Measurements from ENCODE around the gene OPN4. TPM values are rescaled to one million over a fixed set of nuclear protein-coding genes. Genes with fewer than 3 reads are reported as not detected.
A peak's percentile ranks its signal among the peaks of the same experiment; 100 is the strongest.

Gene OPN4
- total RNA-seq, 4 donors from 2014 or later: 1.5 TPM; not detected in 3

- DNase-seq: no peak
- Histone ChIP-seq H3K4me1 (peaks cover 0 to 15% (median 4%) of the 10 kb centered on the region in 4 donors), H3K9me3 (no peaks in the 10 kb centered on the region), H3K36me3 (no peaks in the 10 kb centered on the region), H3K27me3 (no peaks in the 10 kb centered on the region), H3K27ac (no peak overlapping the region), H3K4me3 (no peak overlapping the region)
- TF ChIP-seq CTCF (IDR thresholded peaks at IDR 0.05): no peak
- TF ChIP-seq POLR2AphosphoS5 (IDR thresholded peaks at IDR 0.05): no peak
- no peak for TF ChIP-seq POLR2A (IDR thresholded peaks at IDR 0.05)
- no peak for TF ChIP-seq EP300 (IDR thresholded peaks at IDR 0.05; ENCODE audit: low read depth)
- in situ Hi-C loops (cut with MboI; ENCODE audit: low pct_ligation_motif_present in 1 of 4, low pct_unique_long_range_greater_than_20kb in 1 of 4, low sequenced_read_pairs in 3 of 4) (loop anchor here in 1 of 4 donors (10.0 kb wide), 1 partner anchor 202 kb away; no protein-coding TSS in a partner anchor), intact Hi-C loops (cut with DNase I; ENCODE audit: low total_unique reads) (loop anchor here (5.0 kb wide), 1 partner anchor 210 kb away; no protein-coding TSS in a partner anchor)
- WGBS, 2 donors (ENCODE audit: low coverage in 1 of 2): 90% methylated on average over 5 of the region's 7 CpGs; no CpG with 5 or more reads in 1 of the 2 donors
Observed at GRCh38 chr10:86692664-86693063, 38.3 kb downstream of the OPN4 start.

- WGBS, 2 donors (ENCODE audit: low coverage in 1 of 2): 60 to 100% methylated on average over 1 to 2 of the region's 2 CpGs
- H3K27ac ChIP-seq: no peak overlapping the region
Observed at GRCh38 chr10:86693275-86693674, 38.9 kb downstream of the OPN4 start.

GRCh38 chr10:86693721-86694369 is 39.5 kb downstream of the OPN4 start:
- peak; percentile 51 for DNase-seq
- 24 to 27% methylated on average over 8 to 10 of the region's 10 CpGs for WGBS, 2 donors (ENCODE audit: low coverage in 1 of 2)
- peaks cover 0 to 3% (median 0%) of the 10 kb centered on the region in 4 donors for H3K4me1 ChIP-seq
- H3K36me3 ChIP-seq: no peaks in the 10 kb centered on the region
- H3K9me3 ChIP-seq: no peaks in the 10 kb centered on the region
- no peaks in the 10 kb centered on the region for H3K27me3 ChIP-seq
- intact Hi-C loops (cut with DNase I; ENCODE audit: low total_unique reads): loop anchor here (5.0 kb wide), 1 partner anchor 208 kb away; no protein-coding TSS in a partner anchor
- TF ChIP-seq CTCF (IDR thresholded peaks at IDR 0.05) (peak in 4 of 5 experiments; percentile 59 to 69 (median 62)), POLR2AphosphoS5 (IDR thresholded peaks at IDR 0.05) (no peak), EP300 (IDR thresholded peaks at IDR 0.05; ENCODE audit: low read depth) (no peak), POLR2A (IDR thresholded peaks at IDR 0.05) (no peak)
- no peak overlapping the region for H3K4me3 ChIP-seq
- in situ Hi-C loops (cut with MboI; ENCODE audit: low pct_ligation_motif_present in 1 of 4, low pct_unique_long_range_greater_than_20kb in 1 of 4, low sequenced_read_pairs in 3 of 4): loop anchor here in 1 of 4 donors (10.0 kb wide), 1 partner anchor 201 kb away; no protein-coding TSS in a partner anchor
- no peak overlapping the region for H3K27ac ChIP-seq

More at GRCh38 chr10:86693275-86693674, 38.9 kb downstream of the OPN4 start:
- no peaks in the 10 kb centered on the region for H3K27me3 ChIP-seq
- in situ Hi-C loops (cut with MboI; ENCODE audit: low pct_ligation_motif_present in 1 of 4, low pct_unique_long_range_greater_than_20kb in 1 of 4, low sequenced_read_pairs in 3 of 4) (loop anchor here in 1 of 4 donors (10.0 kb wide), 1 partner anchor 202 kb away; no protein-coding TSS in a partner anchor), intact Hi-C loops (cut with DNase I; ENCODE audit: low total_unique reads) (loop anchor here (5.0 kb wide), 1 partner anchor 209 kb away; no protein-coding TSS in a partner anchor)
- no peaks in the 10 kb centered on the region for H3K9me3 ChIP-seq
- H3K4me3 ChIP-seq: no peak overlapping the region
- H3K4me1 ChIP-seq: peaks cover 0 to 9% (median 1%) of the 10 kb centered on the region in 4 donors
- no peak for DNase-seq
- no peaks in the 10 kb centered on the region for H3K36me3 ChIP-seq
- TF ChIP-seq CTCF (IDR thresholded peaks at IDR 0.05): no peak
- TF ChIP-seq POLR2A (IDR thresholded peaks at IDR 0.05): no peak
- no peak for TF ChIP-seq EP300 (IDR thresholded peaks at IDR 0.05; ENCODE audit: low read depth)
- TF ChIP-seq POLR2AphosphoS5 (IDR thresholded peaks at IDR 0.05): no peak

- intact Hi-C loops (cut with DNase I; ENCODE audit: low total_unique reads): no loop called here
- Histone ChIP-seq H3K36me3 (no peaks in the 10 kb centered on the region), H3K4me3 (no peak overlapping the region), H3K27ac (no peak overlapping the region), H3K9me3 (no peaks in the 10 kb centered on the region), H3K4me1 (peaks cover 0 to 3% (median 0%) of the 10 kb centered on the region in 4 donors), H3K27me3 (no peaks in the 10 kb centered on the region)
- DNase-seq: no peak
- in situ Hi-C loops (cut with MboI; ENCODE audit: low pct_ligation_motif_present in 1 of 4, low pct_unique_long_range_greater_than_20kb in 1 of 4, low sequenced_read_pairs in 3 of 4): loop anchor here in 2 of 4 donors (5.0 to 10.0 kb wide), 2 partner anchors 196 to 204 kb away; no protein-coding TSS in a partner anchor
- WGBS, 2 donors (ENCODE audit: low coverage in 1 of 2): 73 to 100% methylated on average over 1 to 9 of the region's 9 CpGs
- no peak for TF ChIP-seq EP300 (IDR thresholded peaks at IDR 0.05; ENCODE audit: low read depth)
- no peak for TF ChIP-seq POLR2AphosphoS5 (IDR thresholded peaks at IDR 0.05)
- TF ChIP-seq CTCF (IDR thresholded peaks at IDR 0.05): no peak
- TF ChIP-seq POLR2A (IDR thresholded peaks at IDR 0.05): no peak
Observed at GRCh38 chr10:86698207-86698940, 44.0 kb downstream of the OPN4 start.

Data from transverse colon (tissue), 4 donors.